ENCODE results near the gene PPARD.
"Not testable (repeated sequence)": the region's sequence is repeated elsewhere in the genome, so short reads cannot be mapped to it uniquely, and the experiment has no call there.

PPARD gene

GRCh38 chr6:35426074-35426473 lies 83.7 kb downstream of the PPARD start:
- H3K4me3 ChIP-seq (ENCODE audit: low read depth, low read length) = no peak overlapping the region
- peaks cover 4% of the 10 kb centered on the region for H3K4me1 ChIP-seq (ENCODE audit: control insufficient read depth, insufficient read depth, low read length)
- H3K27me3 ChIP-seq (ENCODE audit: control insufficient read depth, insufficient read depth, low read length) = no peaks in the 10 kb centered on the region
- no peak overlapping the region for H3K9ac ChIP-seq (ENCODE audit: low read depth, low read length)
- peaks cover 3% of the 10 kb centered on the region for H3K9me3 ChIP-seq (ENCODE audit: control insufficient read depth, insufficient read depth, low read length)
- peaks cover 15% of the 10 kb centered on the region for H3K36me3 ChIP-seq (ENCODE audit: control insufficient read depth, insufficient read depth, low read length)

- no peak overlapping the region for H3K4me3 ChIP-seq (ENCODE audit: low read depth, low read length)
- no peaks in the 10 kb centered on the region for H3K27me3 ChIP-seq (ENCODE audit: control insufficient read depth, insufficient read depth, low read length)
- peaks cover 4% of the 10 kb centered on the region for H3K4me1 ChIP-seq (ENCODE audit: control insufficient read depth, insufficient read depth, low read length)
- peaks cover 3% of the 10 kb centered on the region for H3K9me3 ChIP-seq (ENCODE audit: control insufficient read depth, insufficient read depth, low read length)
- peaks cover 15% of the 10 kb centered on the region for H3K36me3 ChIP-seq (ENCODE audit: control insufficient read depth, insufficient read depth, low read length)
- H3K9ac ChIP-seq (ENCODE audit: low read depth, low read length) = no peak overlapping the region
Measured at GRCh38 chr6:35427435-35427834, 85.1 kb downstream of the PPARD start.

GRCh38 chr6:35427851-35428321 lies 85.5 kb downstream of the PPARD start:
- no peak overlapping the region for H3K4me3 ChIP-seq (ENCODE audit: low read depth, low read length)
- H3K9ac ChIP-seq (ENCODE audit: low read depth, low read length) = no peak overlapping the region
- H3K9me3 ChIP-seq (ENCODE audit: control insufficient read depth, insufficient read depth, low read length) = peaks cover 3% of the 10 kb centered on the region
- H3K27me3 ChIP-seq (ENCODE audit: control insufficient read depth, insufficient read depth, low read length) = no peaks in the 10 kb centered on the region
- peaks cover 15% of the 10 kb centered on the region for H3K36me3 ChIP-seq (ENCODE audit: control insufficient read depth, insufficient read depth, low read length)
- peaks cover 4% of the 10 kb centered on the region for H3K4me1 ChIP-seq (ENCODE audit: control insufficient read depth, insufficient read depth, low read length)

GRCh38 chr6:35428421-35429149 lies 86.2 kb downstream of the PPARD start:
- Histone ChIP-seq H3K36me3 (ENCODE audit: control insufficient read depth, insufficient read depth, low read length) (peaks cover 15% of the 10 kb centered on the region), H3K9me3 (ENCODE audit: control insufficient read depth, insufficient read depth, low read length) (peaks cover 3% of the 10 kb centered on the region), H3K4me1 (ENCODE audit: control insufficient read depth, insufficient read depth, low read length) (peaks cover 4% of the 10 kb centered on the region), H3K27me3 (ENCODE audit: control insufficient read depth, insufficient read depth, low read length) (no peaks in the 10 kb centered on the region), H3K4me3 (ENCODE audit: low read depth, low read length) (no peak overlapping the region), H3K9ac (ENCODE audit: low read depth, low read length) (no peak overlapping the region)

- no peak overlapping the region for H3K9ac ChIP-seq (ENCODE audit: low read depth, low read length)
- H3K9me3 ChIP-seq (ENCODE audit: control insufficient read depth, insufficient read depth, low read length) = peaks cover 3% of the 10 kb centered on the region
- peaks cover 4% of the 10 kb centered on the region for H3K4me1 ChIP-seq (ENCODE audit: control insufficient read depth, insufficient read depth, low read length)
- H3K36me3 ChIP-seq (ENCODE audit: control insufficient read depth, insufficient read depth, low read length) = peaks cover 9% of the 10 kb centered on the region
- no peaks in the 10 kb centered on the region for H3K27me3 ChIP-seq (ENCODE audit: control insufficient read depth, insufficient read depth, low read length)
- no peak overlapping the region for H3K4me3 ChIP-seq (ENCODE audit: low read depth, low read length)
Measured at GRCh38 chr6:35429463-35429862, 87.1 kb downstream of the PPARD start.

- Histone ChIP-seq H3K9me3 (ENCODE audit: control insufficient read depth, insufficient read depth, low read length) (peaks cover 3% of the 10 kb centered on the region), H3K4me3 (ENCODE audit: low read depth, low read length) (no peak overlapping the region), H3K4me1 (ENCODE audit: control insufficient read depth, insufficient read depth, low read length) (peaks cover 4% of the 10 kb centered on the region), H3K36me3 (ENCODE audit: control insufficient read depth, insufficient read depth, low read length) (peaks cover 2% of the 10 kb centered on the region), H3K27me3 (ENCODE audit: control insufficient read depth, insufficient read depth, low read length) (no peaks in the 10 kb centered on the region), H3K9ac (ENCODE audit: low read depth, low read length) (no peak overlapping the region)
Measured at GRCh38 chr6:35432291-35432690, 89.9 kb downstream of the PPARD start.

- H3K36me3 ChIP-seq (ENCODE audit: control insufficient read depth, insufficient read depth, low read length); H3K9ac ChIP-seq (ENCODE audit: low read depth, low read length); H3K27me3 ChIP-seq (ENCODE audit: control insufficient read depth, insufficient read depth, low read length): not testable (repeated sequence)
Measured at GRCh38 chr6:35432702-35433101, 90.3 kb downstream of the PPARD start.

GRCh38 chr6:35435074-35435837 lies 92.9 kb downstream of the PPARD start:
- Histone ChIP-seq H3K4me1 (ENCODE audit: control insufficient read depth, insufficient read depth, low read length) (peaks cover 2% of the 10 kb centered on the region), H3K9me3 (ENCODE audit: control insufficient read depth, insufficient read depth, low read length) (no peaks in the 10 kb centered on the region), H3K9ac (ENCODE audit: low read depth, low read length) (no peak overlapping the region), H3K36me3 (ENCODE audit: control insufficient read depth, insufficient read depth, low read length) (no peaks in the 10 kb centered on the region), H3K4me3 (ENCODE audit: low read depth, low read length) (no peak overlapping the region), H3K27me3 (ENCODE audit: control insufficient read depth, insufficient read depth, low read length) (no peaks in the 10 kb centered on the region)

More at GRCh38 chr6:35432702-35433101, 90.3 kb downstream of the PPARD start:
- H3K9me3 ChIP-seq (ENCODE audit: control insufficient read depth, insufficient read depth, low read length); H3K4me3 ChIP-seq (ENCODE audit: low read depth, low read length); H3K4me1 ChIP-seq (ENCODE audit: control insufficient read depth, insufficient read depth, low read length): not testable (repeated sequence)

- no peak overlapping the region for H3K4me3 ChIP-seq (ENCODE audit: low read depth, low read length)
- no peaks in the 10 kb centered on the region for H3K9me3 ChIP-seq (ENCODE audit: control insufficient read depth, insufficient read depth, low read length)
- H3K36me3 ChIP-seq (ENCODE audit: control insufficient read depth, insufficient read depth, low read length) = no peaks in the 10 kb centered on the region
- no peaks in the 10 kb centered on the region for H3K27me3 ChIP-seq (ENCODE audit: control insufficient read depth, insufficient read depth, low read length)
- no peak overlapping the region for H3K9ac ChIP-seq (ENCODE audit: low read depth, low read length)
- H3K4me1 ChIP-seq (ENCODE audit: control insufficient read depth, insufficient read depth, low read length) = peaks cover 2% of the 10 kb centered on the region
Measured at GRCh38 chr6:35436071-35436857, 93.9 kb downstream of the PPARD start.

- not testable (repeated sequence) for H3K4me1 ChIP-seq (ENCODE audit: control insufficient read depth, insufficient read depth, low read length); H3K4me3 ChIP-seq (ENCODE audit: low read depth, low read length); H3K9me3 ChIP-seq (ENCODE audit: control insufficient read depth, insufficient read depth, low read length); H3K36me3 ChIP-seq (ENCODE audit: control insufficient read depth, insufficient read depth, low read length); H3K27me3 ChIP-seq (ENCODE audit: control insufficient read depth, insufficient read depth, low read length); H3K9ac ChIP-seq (ENCODE audit: low read depth, low read length)
Measured at GRCh38 chr6:35438378-35439065, 96.2 kb downstream of the PPARD start.

- Histone ChIP-seq H3K36me3 (ENCODE audit: control insufficient read depth, insufficient read depth, low read length) (no peaks in the 10 kb centered on the region), H3K9ac (ENCODE audit: low read depth, low read length) (no peak overlapping the region), H3K4me1 (ENCODE audit: control insufficient read depth, insufficient read depth, low read length) (peaks cover 2% of the 10 kb centered on the region), H3K4me3 (ENCODE audit: low read depth, low read length) (no peak overlapping the region), H3K9me3 (ENCODE audit: control insufficient read depth, insufficient read depth, low read length) (no peaks in the 10 kb centered on the region), H3K27me3 (ENCODE audit: control insufficient read depth, insufficient read depth, low read length) (no peaks in the 10 kb centered on the region)
Measured at GRCh38 chr6:35439308-35439707, 97.0 kb downstream of the PPARD start.

Measured in iPS-15b (cell line).